HCT116 (cell line): ENCODE results near the gene PUSL1. TPM values are rescaled to one million over a fixed set of nuclear protein-coding genes. Genes with fewer than 3 reads are reported as not detected.

Experiments used
- ATAC-seq: fragments of 200-7000 bp; cut with Tn5 transposase; 2 replicates; pipeline ENCODE4 v1.9.1; 2020; ENCODE audit warnings: mild to moderate bottlenecking, moderate library complexity
- BruUV-seq: library from RNA; stranded (reverse); fragments of 400-500 nt; replicated peaks from 2 replicates; lab custom pipeline; 2021; lab: Mats Ljungman, UMichigan
- CTCF ChIA-PET: fragments of 300-600 bp; sonication (Branson Sonifier 250); formaldehyde crosslinking; loops from one replicate; lab custom pipeline; 2021; ENCODE audit warnings: antibody characterized with exemption; lab: Charles Lee
- POLR2A ChIA-PET: fragments of 300-600, 350-600 bp; sonication (Branson Sonifier 250); formaldehyde crosslinking; loops from one replicate; lab custom pipeline; 2021; ENCODE audit warnings: antibody characterized with exemption; lab: Charles Lee
- RAD21 ChIA-PET, 2 experiments: fragments of 300-600 bp; sonication (Branson Sonifier 250); formaldehyde crosslinking; loops; one replicate each; lab custom pipeline; 2023; ENCODE audit warnings: low total read pairs in 2 of 2; ENCODE audit not compliant: uncharacterized antibody in 2 of 2, unreplicated experiment in 2 of 2, low non-redundant PET in 1 of 2; lab: Charles Lee
- DNase-seq: peaks from one replicate; pipeline ENCODE4 v3.0.0-alpha.2; 2010; ENCODE audit warnings: low read depth, low spot score
- H2AFZ ChIP-seq: fragments of 200-600 bp; shearing (Covaris generic), sonication (generic); 2 replicates; pipeline ENCODE4 v1.6.1; 2017; ENCODE audit warnings: low read depth, mixed run types, mixed read lengths, antibody characterized with exemption, low read length; ENCODE audit not compliant: poor library complexity, severe bottlenecking
- H3K27ac ChIP-seq: 2 replicates; pipeline ENCODE4 v1.5.1; 2012; ENCODE audit warnings: low read depth, low read length
- H3K27me3 ChIP-seq: fragments of 200-600 bp; sonication (generic); 2 replicates; pipeline ENCODE4 v1.6.1; 2016; ENCODE audit warnings: mixed run types, low read length, mixed read lengths; ENCODE audit not compliant: insufficient read depth
- H3K36me3 ChIP-seq, 2 experiments: fragments of 200-500 bp in 1 of 2; fragments of 200-600 bp in 1 of 2; sonication (Bioruptor generic) in 1 of 2; sonication (generic) in 1 of 2; 2 replicates each; pipeline versions ENCODE4 v1.5.1 to v1.6.1; 2014 to 2016; ENCODE audit warnings: low read length in 2 of 2, inconsistent platforms in 1 of 2, mixed read lengths in 1 of 2, mixed run types in 1 of 2; ENCODE audit not compliant: insufficient read depth in 2 of 2, control insufficient read depth in 1 of 2
- H3K4me1 ChIP-seq, 2 experiments: fragments of 200-600 bp in 1 of 2; sonication (generic) in 1 of 2; 2 replicates each; pipeline versions ENCODE4 v1.5.1 to v1.6.1; 2012 to 2017; ENCODE audit warnings: low read length in 2 of 2, inconsistent platforms in 1 of 2, mild to moderate bottlenecking in 1 of 2, mixed read lengths in 1 of 2, mixed run types in 1 of 2, moderate library complexity in 1 of 2; ENCODE audit not compliant: insufficient read depth in 2 of 2, control insufficient read depth in 1 of 2
- H3K4me2 ChIP-seq: fragments of 200-600 bp; sonication (generic); 2 replicates; pipeline ENCODE4 v1.6.1; 2017; ENCODE audit warnings: mixed run types, low read length, mixed read lengths
- H3K4me3 ChIP-seq, 2 experiments: fragments of 200-600 bp in 1 of 2; sonication (generic) in 1 of 2; replicated peaks in 1 of 2; 2 replicates each; pipeline ENCODE4 v1.5.1; 2011 to 2016; ENCODE audit warnings: low read length in 2 of 2, control low read depth in 1 of 2, low read depth in 1 of 2, mild to moderate bottlenecking in 1 of 2, mixed read lengths in 1 of 2, mixed run types in 1 of 2
- H3K79me2 ChIP-seq: fragments of 200-600 bp; sonication (generic); 2 replicates; pipeline ENCODE4 v1.6.1; 2017; ENCODE audit warnings: mild to moderate bottlenecking, mixed run types, low read length, moderate library complexity, mixed read lengths; ENCODE audit not compliant: insufficient read depth
- H3K9ac ChIP-seq: fragments of 200-600 bp; sonication (generic); 2 replicates; pipeline ENCODE4 v1.6.1; 2016; ENCODE audit warnings: low read length, mixed read lengths
- H3K9me2 ChIP-seq: fragments of 200-600 bp; sonication (generic), shearing (Covaris generic); 2 replicates; pipeline ENCODE4 v1.6.1; 2017; ENCODE audit warnings: mixed run types, mild to moderate bottlenecking, moderate library complexity; ENCODE audit not compliant: insufficient read depth
- H3K9me3 ChIP-seq, 2 experiments: fragments of 200-500 bp in 1 of 2; fragments of 200-600 bp in 1 of 2; sonication (Bioruptor generic) in 1 of 2; sonication (generic) in 1 of 2; 2 replicates each; pipeline ENCODE4 v1.6.1; 2014 to 2017; ENCODE audit warnings: low read length in 2 of 2, mixed read lengths in 2 of 2, inconsistent platforms in 1 of 2, low read depth in 1 of 2, mild to moderate bottlenecking in 1 of 2, mixed run types in 1 of 2, moderate library complexity in 1 of 2; ENCODE audit not compliant: control insufficient read depth in 1 of 2, insufficient read depth in 1 of 2
- H4K20me1 ChIP-seq: fragments of 200-600 bp; sonication (generic), shearing (Covaris generic); 2 replicates; pipeline ENCODE4 v1.6.1; 2017; ENCODE audit warnings: mixed run types, mild to moderate bottlenecking, moderate library complexity; ENCODE audit not compliant: insufficient read depth
- ATF3 ChIP-seq: IDR thresholded peaks from 2 replicates; pipeline ENCODE4 v1.6.1; 2012
- CBX3 ChIP-seq: IDR thresholded peaks from 2 replicates; pipeline ENCODE4 v1.6.1; 2012; ENCODE audit warnings: low read depth
- ELF1 ChIP-seq: IDR thresholded peaks from 2 replicates; pipeline ENCODE4 v1.6.1; 2012; ENCODE audit warnings: low read depth, borderline replicate concordance
- EZH2 ChIP-seq: fragments of 200-600 bp; sonication (generic); IDR thresholded peaks from 2 replicates; pipeline ENCODE4 v1.6.1; 2017; ENCODE audit warnings: antibody characterized with exemption, mixed run types
- EZH2phosphoT487 ChIP-seq: fragments of 200-600 bp; IDR thresholded peaks from 2 replicates; pipeline ENCODE4 v1.6.1; 2018; ENCODE audit warnings: antibody characterized with exemption, borderline replicate concordance
- FOSL1 ChIP-seq: IDR thresholded peaks from 2 replicates; pipeline ENCODE4 v1.6.1; 2012; ENCODE audit warnings: low read depth
- MAX ChIP-seq: IDR thresholded peaks from 2 replicates; pipeline ENCODE4 v1.6.1; 2012
- POLR2A ChIP-seq: IDR thresholded peaks from 2 replicates; pipeline ENCODE4 v1.7.0; 2011; ENCODE audit warnings: borderline replicate concordance; ENCODE audit not compliant: insufficient read depth, insufficient read length; ENCODE audit errors: extremely low read depth
- RAD21 ChIP-seq: IDR thresholded peaks from 2 replicates; pipeline ENCODE4 v1.6.1; 2012; ENCODE audit warnings: low read depth, mild to moderate bottlenecking
- REST ChIP-seq: IDR thresholded peaks from 2 replicates; pipeline ENCODE4 v1.6.1; 2012; ENCODE audit warnings: low read depth
- SIN3A ChIP-seq: IDR thresholded peaks from 2 replicates; pipeline ENCODE4 v1.6.1; 2012; ENCODE audit warnings: low read depth
- SP1 ChIP-seq: IDR thresholded peaks from 2 replicates; pipeline ENCODE4 v1.6.1; 2012; ENCODE audit warnings: low read depth
- TCF7L2 ChIP-seq: IDR thresholded peaks from 2 replicates; pipeline ENCODE4 v1.7.0; 2011; ENCODE audit warnings: borderline replicate concordance, inconsistent platforms; ENCODE audit not compliant: insufficient read depth, insufficient read length; ENCODE audit errors: extremely low read depth
- ZBTB33 ChIP-seq: IDR thresholded peaks from 2 replicates; pipeline ENCODE4 v1.6.1; 2011; ENCODE audit warnings: mild to moderate bottlenecking, low read length, moderate library complexity; ENCODE audit not compliant: insufficient replicate concordance; ENCODE audit errors: extremely low read depth
- ZFX ChIP-seq: fragments of 450-650 bp; IDR thresholded peaks from 2 replicates; pipeline ENCODE4 v1.6.1; 2017
- intact Hi-C: fragments of 100-400 bp; cut with micrococcal nuclease; formaldehyde crosslinking; loops from 2 replicates; pipeline ENCODE4 v1.10.0; 2022
- total RNA-seq: library from RNA; stranded (reverse); gene quantifications from one replicate; pipeline ENCODE4 v1.2.1, GENCODE V29; 2021; ENCODE audit not compliant: unreplicated experiment

The PUSL1 gene
- total RNA-seq, 1 experiment from 2014 or later: 47.2 TPM

GRCh38 chr1:1334835-1335234, 26.4 kb downstream of the PUSL1 start:
- Histone ChIP-seq H3K27me3 (no peaks in the 10 kb centered on the region), H3K27ac (no peak overlapping the region), H3K9ac (no peak overlapping the region), H3K36me3 (peaks cover 5 to 18% of the 10 kb centered on the region in 2 experiments; a peak in 2 of 4 replicates), H2AFZ (no peak overlapping the region), H3K9me3 (no peaks in the 10 kb centered on the region), H3K9me2 (no peaks in the 10 kb centered on the region), H3K4me2 (no peak overlapping the region), H3K79me2 (peaks cover 7% of the 10 kb centered on the region; the same call in 1 of the 2 replicates), H4K20me1 (peaks cover 4% of the 10 kb centered on the region; the same call in 1 of the 2 replicates), H3K4me3 (no peak overlapping the region), H3K4me1 (peaks cover 10 to 52% of the 10 kb centered on the region in 2 experiments; a peak in 3 of 4 replicates)
- intact Hi-C loops: no loop called here
- DNase-seq (no peak), ATAC-seq (no peak)
- TF ChIP-seq SIN3A: peak; percentile 28; the same call in 1 of the 2 replicates
- TF ChIP-seq ELF1: no peak
- TF ChIP-seq CBX3: no peak
- no peak for TF ChIP-seq ATF3
- TF ChIP-seq TCF7L2: no peak
- ChIA-PET POLR2A (no interaction called here), RAD21 (no interaction called here), CTCF (no interaction called here)
- BruUV-seq: no TSS peak

- BruUV-seq: TSS peak; percentile 25
- Histone ChIP-seq H3K4me1 (peaks cover 10 to 52% of the 10 kb centered on the region in 2 experiments; a peak in 3 of 4 replicates), H3K27me3 (no peaks in the 10 kb centered on the region), H3K9me3 (no peaks in the 10 kb centered on the region), H4K20me1 (peaks cover 4% of the 10 kb centered on the region; the same call in 1 of the 2 replicates), H3K36me3 (peaks cover 5 to 22% of the 10 kb centered on the region in 2 experiments; a peak in 2 of 4 replicates), H3K27ac (no peak overlapping the region), H2AFZ (no peak overlapping the region), H3K4me3 (no peak overlapping the region), H3K9me2 (no peaks in the 10 kb centered on the region), H3K79me2 (peaks cover 7% of the 10 kb centered on the region; the same call in 1 of the 2 replicates), H3K4me2 (no peak overlapping the region), H3K9ac (no peak overlapping the region)
- DNase-seq (no peak), ATAC-seq (no peak)
- intact Hi-C loops: no loop called here
- ChIA-PET POLR2A (no interaction called here), RAD21 (no interaction called here), CTCF (no interaction called here)
- TF ChIP-seq ZFX (no peak), ATF3 (no peak), EZH2phosphoT487 (no peak), REST (no peak), MAX (no peak), ELF1 (no peak), EZH2 (no peak), SP1 (no peak), FOSL1 (no peak), SIN3A (no peak), POLR2A (no peak), ZBTB33 (no peak), RAD21 (no peak)
Measured at GRCh38 chr1:1335283-1335682, 26.9 kb downstream of the PUSL1 start.
